B cell (primary cell): ENCODE measurements around the gene KDF1. TPM values are rescaled to one million over a fixed set of nuclear protein-coding genes. Genes with fewer than 3 reads are reported as not detected.

Experiments used
- ATAC-seq: fragments of 200-7000 bp; cut with Tn5 transposase; one replicate; pipeline ENCODE4 v1.10.0; 2021; ENCODE audit warnings: low read depth, mild to moderate bottlenecking, moderate number of reproducible peaks, moderate library complexity
- CTCF ChIA-PET: fragments of 350-600 bp; sonication (Branson Sonifier 250); formaldehyde crosslinking; loops from one replicate; lab custom pipeline; 2021; ENCODE audit warnings: antibody characterized with exemption, inconsistent platforms; lab: Charles Lee
- POLR2A ChIA-PET: fragments of 350-600 bp; sonication (Branson Sonifier 250); formaldehyde crosslinking; loops from one replicate; lab custom pipeline; 2021; ENCODE audit warnings: antibody characterized with exemption; lab: Charles Lee
- DNase-seq: peaks from one replicate; pipeline ENCODE4 v3.0.0; 2013
- H2AFZ ChIP-seq: 2 replicates; pipeline ENCODE4 v1.6.1; 2012; ENCODE audit warnings: mild to moderate bottlenecking, low read depth, low read length; ENCODE audit not compliant: insufficient read depth, poor library complexity, severe bottlenecking
- H3K27ac ChIP-seq, 2 donors: 1 replicate in 1 of 2; 2 replicates in 1 of 2; pipeline ENCODE4 v1.5.1; 2012 to 2013; ENCODE audit warnings: low read length in 2 of 2, mild to moderate bottlenecking in 2 of 2, moderate library complexity in 1 of 2
- H3K27me3 ChIP-seq, 4 experiments: fragments of 200-600 bp in 1 of 4; sonication (generic) in 1 of 4; replicated peaks in 1 of 4; 1 replicate in 2 of 4; 2 replicates in 2 of 4; pipeline versions ENCODE4 v1.6.1 to v1.7.0; 2013 to 2016; ENCODE audit warnings: low read length in 3 of 4, mild to moderate bottlenecking in 2 of 4, mixed read lengths in 1 of 4, moderate library complexity in 1 of 4; ENCODE audit not compliant: insufficient read depth in 4 of 4, control insufficient read depth in 3 of 4; ENCODE audit errors: control extremely low read depth in 1 of 4
- H3K36me3 ChIP-seq, 2 experiments: replicated peaks in 1 of 2; 1 replicate in 1 of 2; 2 replicates in 1 of 2; pipeline versions ENCODE4 v1.6.1 to v1.7.1; 2013; ENCODE audit warnings: low read length in 1 of 2; ENCODE audit not compliant: insufficient read depth in 2 of 2, control insufficient read depth in 1 of 2; ENCODE audit errors: control extremely low read depth in 1 of 2, extremely low read depth in 1 of 2
- H3K4me1 ChIP-seq, 2 donors: fragments of 200-600 bp in 1 of 2; sonication (generic) in 1 of 2; 1 replicate in 1 of 2; 2 replicates in 1 of 2; pipeline versions ENCODE4 v1.5.1 to v1.6.1; 2013 to 2017; ENCODE audit warnings: low read length in 2 of 2; ENCODE audit not compliant: control insufficient read depth in 2 of 2, insufficient read depth in 2 of 2
- H3K4me2 ChIP-seq: replicated peaks from 2 replicates; pipeline ENCODE3; 2012; ENCODE audit warnings: mild to moderate bottlenecking, low read depth, low read length; ENCODE audit not compliant: poor library complexity, severe bottlenecking
- H3K4me3 ChIP-seq, 5 experiments: fragments of 200-600 bp in 1 of 5; sonication (generic) in 1 of 5; 1 replicate in 3 of 5; 2 replicates in 2 of 5; pipeline versions ENCODE4 v1.5.1 to v1.7.0; 2011 to 2016; ENCODE audit warnings: low read length in 4 of 5, mild to moderate bottlenecking in 4 of 5, low read depth in 2 of 5, control low read depth in 1 of 5, moderate library complexity in 1 of 5; ENCODE audit not compliant: insufficient read depth in 1 of 5; ENCODE audit errors: control extremely low read depth in 1 of 5, extremely low read depth in 1 of 5
- H3K79me2 ChIP-seq: fragments of 200-600 bp; sonication (generic); one replicate; pipeline ENCODE4 v1.6.0; 2016; ENCODE audit warnings: low read length; ENCODE audit not compliant: control insufficient read depth, insufficient read depth
- H3K9ac ChIP-seq: fragments of 200-600 bp; sonication (generic); 2 replicates; pipeline ENCODE4 v1.6.1; 2017; ENCODE audit warnings: mild to moderate bottlenecking, low read length, moderate library complexity
- H3K9me3 ChIP-seq, 3 donors: one replicate each; pipeline versions ENCODE4 v1.6.1 to v1.7.1; 2013; ENCODE audit warnings: low read length in 2 of 3; ENCODE audit not compliant: control insufficient read depth in 2 of 3, insufficient read depth in 1 of 3; ENCODE audit errors: control extremely low read depth in 1 of 3
- H4K20me1 ChIP-seq: 2 replicates; pipeline ENCODE4 v1.6.0; 2012; ENCODE audit warnings: mild to moderate bottlenecking, low read length; ENCODE audit not compliant: insufficient read depth, control insufficient read depth, poor library complexity, severe bottlenecking
- H3K27ac Mint-ChIP-seq: one replicate; pipeline ENCODE4 v1.8.0; 2021; ENCODE audit warnings: mixed read lengths
- H3K27me3 Mint-ChIP-seq: one replicate; pipeline ENCODE4 v1.8.0; 2021; ENCODE audit warnings: mixed read lengths
- H3K4me1 Mint-ChIP-seq: one replicate; pipeline ENCODE4 v1.8.0; 2021; ENCODE audit warnings: mixed read lengths
- H3K4me3 Mint-ChIP-seq: one replicate; pipeline ENCODE4 v1.8.0; 2021; ENCODE audit warnings: mixed read lengths
- H3K9me3 Mint-ChIP-seq: one replicate; pipeline ENCODE4 v1.8.0; 2022; ENCODE audit warnings: mixed read lengths; ENCODE audit not compliant: insufficient read depth
- EZH2 ChIP-seq: IDR thresholded peaks from 2 replicates; pipeline ENCODE4 v1.6.1; 2012; ENCODE audit warnings: borderline replicate concordance, low read depth, mild to moderate bottlenecking, moderate library complexity, low read length; ENCODE audit not compliant: insufficient read depth, poor library complexity, severe bottlenecking
- WGBS: methylation state at CpG from one replicate; pipeline ENCODE4 v1.1.5; 2013; ENCODE audit warnings: missing lambda C conversion rate; ENCODE audit not compliant: insufficient coverage; 5-methylcytosine and 5-hydroxymethylcytosine counted together
- intact Hi-C: fragments of 100-400 bp; cut with micrococcal nuclease; formaldehyde crosslinking; loops from one replicate; pipeline ENCODE4 v1.10.0; 2022
- polyA plus RNA-seq: library from polyadenylated mRNA; depleted of rRNA; stranded (reverse); fragments of >200 nt; gene quantifications from 2 replicates; pipeline ENCODE4 v1.2.3, GENCODE V29; 2012
- total RNA-seq, 2 donors: library from RNA; stranded (reverse); fragments of 120-200 nt in 1 of 2; gene quantifications; 1 replicate in 1 of 2; 2 replicates in 1 of 2; pipeline versions ENCODE4 v1.2.3 to v1.2.4, GENCODE V29; 2013 to 2022
- TF ChIP-seq, protein P1 (sequence below): fragments of 200-600 bp; IDR thresholded peaks from one replicate; pipeline ENCODE4 v1.8.0; 2022; ENCODE audit warnings: antibody characterized with exemption, mild to moderate bottlenecking

KDF1 gene
- total and polyA plus RNA-seq, 2 donors (not counting 1 experiment from before 2014, with no cell fraction given), result 0.74 to 2.6 TPM

DNA sequence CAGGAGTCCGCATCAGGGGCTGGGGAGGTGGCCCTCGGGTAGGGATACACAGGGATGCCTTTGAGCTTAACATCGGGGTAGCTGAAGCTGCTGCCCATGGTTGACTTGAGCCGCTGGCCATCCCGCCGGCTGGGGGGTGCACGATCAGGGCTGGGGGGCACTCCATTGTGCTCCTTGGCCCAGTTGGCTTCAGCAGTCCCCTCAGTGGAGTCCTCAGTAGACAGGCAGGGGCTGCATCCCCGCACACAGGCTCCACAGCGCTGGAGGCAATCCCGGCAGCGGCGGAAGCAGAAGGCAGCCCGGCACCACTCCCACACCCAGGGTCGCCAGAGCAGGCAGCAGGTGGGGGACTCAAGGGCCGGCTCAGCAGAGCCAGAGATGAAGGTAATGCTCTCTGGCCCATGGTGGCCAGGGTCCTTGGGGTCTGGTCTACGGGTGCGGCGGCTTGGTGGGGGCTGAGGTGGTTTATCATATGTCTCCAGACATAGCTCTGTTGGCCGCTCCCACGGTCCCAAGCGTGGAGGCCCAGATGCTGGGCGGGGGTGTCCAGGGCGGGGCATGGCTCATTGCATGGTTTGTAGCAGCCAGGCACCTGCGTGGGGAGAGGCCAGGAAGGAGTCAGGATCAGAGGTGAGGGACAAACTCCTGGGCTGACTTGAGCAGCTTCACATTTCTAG lies 8.3 kb downstream of the KDF1 start:
- Histone ChIP-seq H3K4me3 (no peak overlapping the region), H3K79me2 (no peaks in the 10 kb centered on the region), H3K27ac (no peak overlapping the region), H2AFZ (no peak overlapping the region), H3K36me3 (no peaks in the 10 kb centered on the region), H3K4me1 (no peaks in the 10 kb centered on the region), H3K9ac (no peak overlapping the region), H4K20me1 (no peaks in the 10 kb centered on the region), H3K27me3 (peaks cover 0 to under 1% (median 0%) of the 10 kb centered on the region in 4 experiments), H3K4me2 (no peak overlapping the region), H3K9me3 (peaks cover 0 to 2% (median 0%) of the 10 kb centered on the region in 3 donors)
- POLR2A ChIA-PET, result interaction anchor here (0.5 kb wide), 1 partner anchor 211 kb away, joined by 5 read pairs; no protein-coding TSS in a partner anchor
- no peak overlapping the region for H3K4me3 Mint-ChIP-seq
- DNase-seq (no peak), ATAC-seq (no peak)
- CTCF ChIA-PET, result no interaction called here
- no peaks in the 10 kb centered on the region for H3K9me3 Mint-ChIP-seq
- WGBS, result 98% methylated on average over 24 of the region's 24 CpGs
- intact Hi-C loops, result no loop called here
- no peak for TF ChIP-seq EZH2
- TF ChIP-seq, protein P1, sequence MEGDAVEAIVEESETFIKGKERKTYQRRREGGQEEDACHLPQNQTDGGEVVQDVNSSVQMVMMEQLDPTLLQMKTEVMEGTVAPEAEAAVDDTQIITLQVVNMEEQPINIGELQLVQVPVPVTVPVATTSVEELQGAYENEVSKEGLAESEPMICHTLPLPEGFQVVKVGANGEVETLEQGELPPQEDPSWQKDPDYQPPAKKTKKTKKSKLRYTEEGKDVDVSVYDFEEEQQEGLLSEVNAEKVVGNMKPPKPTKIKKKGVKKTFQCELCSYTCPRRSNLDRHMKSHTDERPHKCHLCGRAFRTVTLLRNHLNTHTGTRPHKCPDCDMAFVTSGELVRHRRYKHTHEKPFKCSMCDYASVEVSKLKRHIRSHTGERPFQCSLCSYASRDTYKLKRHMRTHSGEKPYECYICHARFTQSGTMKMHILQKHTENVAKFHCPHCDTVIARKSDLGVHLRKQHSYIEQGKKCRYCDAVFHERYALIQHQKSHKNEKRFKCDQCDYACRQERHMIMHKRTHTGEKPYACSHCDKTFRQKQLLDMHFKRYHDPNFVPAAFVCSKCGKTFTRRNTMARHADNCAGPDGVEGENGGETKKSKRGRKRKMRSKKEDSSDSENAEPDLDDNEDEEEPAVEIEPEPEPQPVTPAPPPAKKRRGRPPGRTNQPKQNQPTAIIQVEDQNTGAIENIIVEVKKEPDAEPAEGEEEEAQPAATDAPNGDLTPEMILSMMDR, result no peak
- H3K27ac Mint-ChIP-seq, result no peak overlapping the region
- no peaks in the 10 kb centered on the region for H3K4me1 Mint-ChIP-seq
- no peaks in the 10 kb centered on the region for H3K27me3 Mint-ChIP-seq

DNA sequence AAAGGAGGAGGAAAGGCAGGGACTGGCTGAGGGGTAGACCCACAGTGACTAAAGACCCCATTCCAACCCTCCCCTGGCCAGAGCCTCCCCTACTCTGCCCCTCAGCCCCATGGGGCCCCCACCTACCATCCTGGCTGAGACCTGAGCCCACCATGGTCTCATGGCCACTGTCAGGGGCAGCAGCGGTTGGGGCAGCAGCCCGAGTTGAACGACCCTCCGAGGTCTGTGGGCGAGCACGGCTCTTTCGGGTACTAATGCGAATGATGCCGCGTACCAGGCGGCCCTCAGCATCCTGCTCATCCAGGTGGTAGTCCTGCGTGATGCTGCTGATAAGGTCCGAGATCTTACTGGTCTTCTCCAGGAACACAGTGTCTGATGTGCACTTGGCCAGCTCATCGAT lies 9.1 kb downstream of the KDF1 start:
- Histone ChIP-seq H3K9me3 (peaks cover 0 to 2% (median 0%) of the 10 kb centered on the region in 3 donors), H4K20me1 (no peaks in the 10 kb centered on the region), H3K4me1 (no peaks in the 10 kb centered on the region), H3K9ac (no peak overlapping the region), H3K4me2 (no peak overlapping the region), H2AFZ (no peak overlapping the region), H3K36me3 (peaks cover 0 to 2% of the 10 kb centered on the region in 2 experiments), H3K27ac (no peak overlapping the region), H3K4me3 (no peak overlapping the region), H3K79me2 (no peaks in the 10 kb centered on the region), H3K27me3 (no peaks in the 10 kb centered on the region)
- Mint-ChIP-seq H3K27ac (no peak overlapping the region), H3K4me1 (no peaks in the 10 kb centered on the region), H3K4me3 (no peak overlapping the region), H3K27me3 (no peaks in the 10 kb centered on the region), H3K9me3 (no peaks in the 10 kb centered on the region)
- 99% methylated on average over 14 of the region's 14 CpGs for WGBS
- no peak for DNase-seq
- TF ChIP-seq EZH2, result no peak
- TF ChIP-seq, protein P1, result no peak
- ChIA-PET POLR2A (no interaction called here), CTCF (no interaction called here)
- intact Hi-C loops, result no loop called here
- ATAC-seq, result no peak
